ENCODE data around the gene CELF2.

CELF2 gene

DNA sequence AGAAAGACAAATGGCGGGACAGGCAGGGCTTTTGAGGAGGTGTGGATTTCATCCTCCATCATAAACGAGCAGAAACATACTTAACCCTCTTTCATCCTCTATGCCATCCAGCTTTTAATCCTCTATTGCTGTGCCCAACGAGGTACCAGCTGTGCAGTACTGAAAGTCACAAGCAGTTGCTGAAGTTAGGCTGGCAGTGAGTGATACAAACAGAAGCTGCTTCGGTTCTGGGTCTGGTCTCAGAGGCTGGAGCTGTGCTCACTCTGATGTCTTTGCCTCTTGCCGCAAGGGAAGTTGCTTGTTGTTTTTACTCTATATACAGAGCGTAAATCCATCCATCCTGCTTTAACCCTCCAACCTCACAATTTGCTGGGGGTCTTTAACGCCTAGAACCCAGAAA, 235.2 kb downstream of the CELF2 start:
- no peaks in the 10 kb centered on the region for H3K27me3 ChIP-seq (ENCODE audit: control insufficient read depth in 5 of 5, insufficient read depth in 4 of 5, low read length in 5 of 5)
- H3K36me3 ChIP-seq (ENCODE audit: control insufficient read depth in 5 of 5, insufficient read depth in 5 of 5, low read length in 5 of 5), result peaks cover 6 to 43% (median 30%) of the 10 kb centered on the region in 5 donors
- no peak overlapping the region for H3K9ac ChIP-seq (ENCODE audit: low read length in 5 of 5)
- H3K27ac ChIP-seq (ENCODE audit: low read depth, low read length), result no peak overlapping the region
- H3K9me3 ChIP-seq (ENCODE audit: control insufficient read depth in 5 of 5, low read length in 5 of 5), result no peaks in the 10 kb centered on the region
- peaks cover 4 to 21% (median 15%) of the 10 kb centered on the region in 5 donors for H3K4me1 ChIP-seq (ENCODE audit: control insufficient read depth in 5 of 5, insufficient read depth in 5 of 5, low read length in 5 of 5)
- no peak overlapping the region for H3K4me3 ChIP-seq (ENCODE audit: low read depth in 1 of 5, low read length in 5 of 5)

DNA sequence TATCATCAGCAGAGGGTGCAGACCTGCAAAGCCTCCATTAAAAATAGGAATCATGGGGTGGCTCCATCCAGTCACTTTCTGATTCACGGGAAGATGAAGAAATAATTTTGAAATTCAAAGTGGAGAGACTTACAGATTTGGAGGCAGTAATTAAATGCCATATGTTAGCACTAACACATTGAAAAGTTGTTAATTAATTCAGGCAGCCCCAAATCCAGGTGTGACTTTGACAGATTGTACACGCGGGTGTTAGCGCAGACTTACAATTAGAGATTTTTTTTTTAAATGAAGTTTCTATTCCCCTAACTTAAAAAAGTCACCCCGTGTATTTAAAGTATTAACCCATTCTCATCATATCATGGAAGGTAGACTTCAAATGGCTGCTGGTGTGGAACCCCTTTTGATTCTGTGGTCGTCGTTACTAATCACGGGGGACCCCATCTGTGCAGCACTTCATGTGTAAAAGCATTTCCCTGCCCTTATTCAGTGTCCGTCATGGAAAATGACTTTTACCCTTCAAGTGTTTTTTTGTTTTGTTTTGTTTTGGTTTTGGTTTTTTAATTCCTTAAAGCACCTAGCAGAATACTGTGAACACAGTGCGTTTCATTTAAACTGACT, 235.8 kb downstream of the CELF2 start:
- Histone ChIP-seq H3K36me3 (ENCODE audit: control insufficient read depth in 5 of 5, insufficient read depth in 5 of 5, low read length in 5 of 5) (peaks cover 11 to 50% (median 36%) of the 10 kb centered on the region in 5 donors), H3K9ac (ENCODE audit: low read length in 5 of 5) (no peak overlapping the region), H3K27me3 (ENCODE audit: control insufficient read depth in 5 of 5, insufficient read depth in 4 of 5, low read length in 5 of 5) (no peaks in the 10 kb centered on the region), H3K4me3 (ENCODE audit: low read depth in 1 of 5, low read length in 5 of 5) (no peak overlapping the region), H3K4me1 (ENCODE audit: control insufficient read depth in 5 of 5, insufficient read depth in 5 of 5, low read length in 5 of 5) (peaks cover 4 to 21% (median 15%) of the 10 kb centered on the region in 5 donors), H3K9me3 (ENCODE audit: control insufficient read depth in 5 of 5, low read length in 5 of 5) (no peaks in the 10 kb centered on the region), H3K27ac (ENCODE audit: low read depth, low read length) (no peak overlapping the region)

DNA sequence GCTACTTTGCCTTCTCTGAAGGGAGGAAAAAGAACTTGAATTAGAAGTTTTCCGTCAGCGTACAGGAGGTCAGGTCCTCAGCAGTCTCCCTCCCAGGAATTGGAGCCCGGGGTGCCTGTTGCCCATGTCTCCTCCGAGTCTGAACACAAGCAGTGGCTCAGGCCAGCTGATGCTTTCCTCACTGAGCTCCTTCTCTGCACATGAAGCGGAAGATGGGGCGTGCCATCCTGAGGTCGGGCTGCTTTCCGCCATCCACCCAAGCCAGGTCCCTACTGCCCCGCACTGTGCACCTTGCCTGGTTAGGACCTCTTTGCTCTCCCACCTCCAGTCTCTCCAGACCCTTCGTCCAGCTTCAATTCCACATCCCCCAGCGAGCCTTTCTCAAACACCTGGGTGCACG, 237.5 kb downstream of the CELF2 start:
- Histone ChIP-seq H3K27me3 (ENCODE audit: control insufficient read depth in 5 of 5, insufficient read depth in 4 of 5, low read length in 5 of 5) (no peaks in the 10 kb centered on the region), H3K9me3 (ENCODE audit: control insufficient read depth in 5 of 5, low read length in 5 of 5) (no peaks in the 10 kb centered on the region), H3K27ac (ENCODE audit: low read depth, low read length) (no peak overlapping the region), H3K9ac (ENCODE audit: low read length in 5 of 5) (no peak overlapping the region), H3K4me3 (ENCODE audit: low read depth in 1 of 5, low read length in 5 of 5) (no peak overlapping the region), H3K4me1 (ENCODE audit: control insufficient read depth in 5 of 5, insufficient read depth in 5 of 5, low read length in 5 of 5) (peaks cover 2 to 19% (median 10%) of the 10 kb centered on the region in 5 donors), H3K36me3 (ENCODE audit: control insufficient read depth in 5 of 5, insufficient read depth in 5 of 5, low read length in 5 of 5) (peaks cover 16 to 66% (median 52%) of the 10 kb centered on the region in 5 donors)

DNA sequence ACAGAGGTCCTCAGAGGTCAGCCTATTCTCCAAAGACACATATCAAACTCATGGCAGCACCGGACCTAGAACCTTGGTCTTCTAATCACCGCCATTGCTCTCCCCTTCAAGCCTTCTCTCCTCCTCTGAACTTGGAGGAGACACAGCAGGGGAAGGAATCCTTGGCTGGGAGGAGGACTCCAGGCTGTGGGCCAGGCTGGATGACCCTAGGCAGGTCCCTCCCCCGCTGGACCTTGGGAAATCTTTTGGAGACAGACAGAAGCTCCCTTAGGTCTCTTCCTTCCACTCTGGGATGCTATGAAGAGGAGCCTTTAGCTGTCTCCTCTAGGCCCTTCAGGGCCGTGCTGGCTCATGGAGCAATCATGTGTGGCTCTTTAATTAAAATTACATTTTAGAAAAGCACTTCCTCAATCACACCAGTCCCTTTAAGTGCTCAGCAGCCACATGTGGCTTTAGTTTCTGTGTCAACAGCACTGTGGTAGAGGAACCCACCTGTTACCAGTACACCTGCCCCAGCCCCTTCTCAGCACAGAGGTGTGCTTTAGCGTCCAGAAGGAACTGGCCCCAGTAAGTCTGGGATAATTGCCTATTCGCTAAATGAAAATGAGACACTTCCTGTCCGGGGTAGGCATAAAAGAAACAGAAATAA, 238.2 kb downstream of the CELF2 start:
- Histone ChIP-seq H3K9ac (ENCODE audit: low read length in 5 of 5) (peak overlapping the region in 1 of 5 donors; percentile 10), H3K27ac (ENCODE audit: low read depth, low read length) (no peak overlapping the region), H3K27me3 (ENCODE audit: control insufficient read depth in 5 of 5, insufficient read depth in 4 of 5, low read length in 5 of 5) (no peaks in the 10 kb centered on the region), H3K36me3 (ENCODE audit: control insufficient read depth in 5 of 5, insufficient read depth in 5 of 5, low read length in 5 of 5) (peaks cover 16 to 66% (median 50%) of the 10 kb centered on the region in 5 donors), H3K4me1 (ENCODE audit: control insufficient read depth in 5 of 5, insufficient read depth in 5 of 5, low read length in 5 of 5) (peaks cover 2 to 19% (median 10%) of the 10 kb centered on the region in 5 donors), H3K4me3 (ENCODE audit: low read depth in 1 of 5, low read length in 5 of 5) (no peak overlapping the region), H3K9me3 (ENCODE audit: control insufficient read depth in 5 of 5, low read length in 5 of 5) (no peaks in the 10 kb centered on the region)

- no peak overlapping the region for H3K9ac ChIP-seq (ENCODE audit: low read length in 5 of 5)
- H3K27me3 ChIP-seq (ENCODE audit: control insufficient read depth in 5 of 5, insufficient read depth in 4 of 5, low read length in 5 of 5), result no peaks in the 10 kb centered on the region
- H3K27ac ChIP-seq (ENCODE audit: low read depth, low read length), result no peak overlapping the region
- H3K36me3 ChIP-seq (ENCODE audit: control insufficient read depth in 5 of 5, insufficient read depth in 5 of 5, low read length in 5 of 5), result peaks cover 16 to 68% (median 54%) of the 10 kb centered on the region in 5 donors
- H3K9me3 ChIP-seq (ENCODE audit: control insufficient read depth in 5 of 5, low read length in 5 of 5), result no peaks in the 10 kb centered on the region
- no peak overlapping the region for H3K4me3 ChIP-seq (ENCODE audit: low read depth in 1 of 5, low read length in 5 of 5)
- H3K4me1 ChIP-seq (ENCODE audit: control insufficient read depth in 5 of 5, insufficient read depth in 5 of 5, low read length in 5 of 5), result peaks cover 2 to 19% (median 10%) of the 10 kb centered on the region in 5 donors
These were observed 239.2 kb downstream of the CELF2 start for GRCh38 chr10:11256896-11257295.

DNA sequence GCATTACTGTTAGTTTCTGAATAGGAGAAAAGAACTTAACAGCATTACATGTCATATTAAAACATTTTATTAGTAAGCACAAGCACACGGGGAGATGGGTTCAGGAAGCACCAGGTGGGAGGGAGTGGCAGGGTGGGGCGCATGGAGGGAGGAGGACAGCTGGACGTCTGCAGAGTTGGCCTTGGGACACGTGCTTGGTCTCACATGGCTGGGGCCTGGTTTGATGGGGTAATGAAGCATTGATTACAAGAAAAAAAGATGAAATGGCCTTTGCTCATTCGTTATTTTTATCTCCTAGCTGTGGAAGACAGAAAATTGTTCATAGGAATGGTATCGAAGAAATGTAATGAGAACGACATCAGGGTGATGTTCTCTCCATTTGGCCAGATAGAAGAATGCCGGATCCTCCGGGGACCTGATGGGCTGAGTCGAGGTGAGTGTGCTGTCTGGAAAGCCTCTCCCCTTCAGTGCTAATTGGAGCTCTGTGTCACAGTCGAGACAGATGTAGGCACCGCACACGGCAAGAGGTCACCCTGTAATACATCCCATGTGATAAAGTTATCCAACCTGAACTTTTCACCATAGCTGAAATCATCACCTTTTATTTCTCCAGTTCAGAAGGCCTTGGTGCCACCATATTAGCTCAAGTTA, 239.9 kb downstream of the CELF2 start:
- H3K36me3 ChIP-seq (ENCODE audit: control insufficient read depth in 5 of 5, insufficient read depth in 5 of 5, low read length in 5 of 5), result peaks cover 15 to 68% (median 53%) of the 10 kb centered on the region in 5 donors
- H3K9me3 ChIP-seq (ENCODE audit: control insufficient read depth in 5 of 5, low read length in 5 of 5), result no peaks in the 10 kb centered on the region
- H3K9ac ChIP-seq (ENCODE audit: low read length in 5 of 5), result no peak overlapping the region
- no peak overlapping the region for H3K27ac ChIP-seq (ENCODE audit: low read depth, low read length)
- H3K4me1 ChIP-seq (ENCODE audit: control insufficient read depth in 5 of 5, insufficient read depth in 5 of 5, low read length in 5 of 5), result peaks cover 2 to 19% (median 10%) of the 10 kb centered on the region in 5 donors
- no peaks in the 10 kb centered on the region for H3K27me3 ChIP-seq (ENCODE audit: control insufficient read depth in 5 of 5, insufficient read depth in 4 of 5, low read length in 5 of 5)
- no peak overlapping the region for H3K4me3 ChIP-seq (ENCODE audit: low read depth in 1 of 5, low read length in 5 of 5)

- Histone ChIP-seq H3K27me3 (ENCODE audit: control insufficient read depth in 5 of 5, insufficient read depth in 4 of 5, low read length in 5 of 5) (no peaks in the 10 kb centered on the region), H3K4me3 (ENCODE audit: low read depth in 1 of 5, low read length in 5 of 5) (no peak overlapping the region), H3K27ac (ENCODE audit: low read depth, low read length) (no peak overlapping the region), H3K9me3 (ENCODE audit: control insufficient read depth in 5 of 5, low read length in 5 of 5) (no peaks in the 10 kb centered on the region), H3K4me1 (ENCODE audit: control insufficient read depth in 5 of 5, insufficient read depth in 5 of 5, low read length in 5 of 5) (peaks cover 2 to 23% (median 10%) of the 10 kb centered on the region in 5 donors), H3K36me3 (ENCODE audit: control insufficient read depth in 5 of 5, insufficient read depth in 5 of 5, low read length in 5 of 5) (peaks cover 22 to 67% (median 52%) of the 10 kb centered on the region in 5 donors), H3K9ac (ENCODE audit: low read length in 5 of 5) (no peak overlapping the region)
These were observed 242.5 kb downstream of the CELF2 start for GRCh38 chr10:11260170-11260569.

DNA sequence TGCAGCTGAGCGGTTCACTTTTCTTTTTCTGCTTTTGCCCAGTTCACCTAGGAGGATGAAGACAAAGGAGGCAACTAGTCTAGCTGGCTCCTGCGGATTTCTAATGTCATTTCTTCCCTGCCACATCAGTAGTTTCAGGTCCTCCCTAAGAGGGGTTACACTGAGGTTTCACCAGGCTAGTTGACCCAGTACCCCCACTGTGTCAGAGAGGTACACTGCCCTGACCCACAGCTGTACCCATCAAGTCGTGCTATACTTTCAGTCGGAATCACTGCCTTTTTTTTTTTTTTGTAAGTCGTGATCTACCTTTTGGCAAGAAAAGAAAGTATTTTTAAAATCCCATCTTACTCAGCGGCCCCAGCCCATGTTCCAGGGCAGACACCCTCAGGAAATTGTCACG, 243.5 kb downstream of the CELF2 start:
- no peaks in the 10 kb centered on the region for H3K9me3 ChIP-seq (ENCODE audit: control insufficient read depth in 5 of 5, low read length in 5 of 5)
- H3K9ac ChIP-seq (ENCODE audit: low read length in 5 of 5), result no peak overlapping the region
- H3K36me3 ChIP-seq (ENCODE audit: control insufficient read depth in 5 of 5, insufficient read depth in 5 of 5, low read length in 5 of 5), result peaks cover 22 to 58% (median 47%) of the 10 kb centered on the region in 5 donors
- H3K4me1 ChIP-seq (ENCODE audit: control insufficient read depth in 5 of 5, insufficient read depth in 5 of 5, low read length in 5 of 5), result peaks cover 0 to 16% (median 3%) of the 10 kb centered on the region in 5 donors
- H3K27me3 ChIP-seq (ENCODE audit: control insufficient read depth in 5 of 5, insufficient read depth in 4 of 5, low read length in 5 of 5), result no peaks in the 10 kb centered on the region
- H3K4me3 ChIP-seq (ENCODE audit: low read depth in 1 of 5, low read length in 5 of 5), result no peak overlapping the region
- H3K27ac ChIP-seq (ENCODE audit: low read depth, low read length), result no peak overlapping the region

- no peaks in the 10 kb centered on the region for H3K9me3 ChIP-seq (ENCODE audit: control insufficient read depth in 5 of 5, low read length in 5 of 5)
- H3K4me1 ChIP-seq (ENCODE audit: control insufficient read depth in 5 of 5, insufficient read depth in 5 of 5, low read length in 5 of 5), result peaks cover 0 to 14% (median 3%) of the 10 kb centered on the region in 5 donors
- H3K9ac ChIP-seq (ENCODE audit: low read length in 5 of 5), result no peak overlapping the region
- no peak overlapping the region for H3K27ac ChIP-seq (ENCODE audit: low read depth, low read length)
- H3K27me3 ChIP-seq (ENCODE audit: control insufficient read depth in 5 of 5, insufficient read depth in 4 of 5, low read length in 5 of 5), result no peaks in the 10 kb centered on the region
- H3K36me3 ChIP-seq (ENCODE audit: control insufficient read depth in 5 of 5, insufficient read depth in 5 of 5, low read length in 5 of 5), result peaks cover 25 to 62% (median 48%) of the 10 kb centered on the region in 5 donors
- H3K4me3 ChIP-seq (ENCODE audit: low read depth in 1 of 5, low read length in 5 of 5), result no peak overlapping the region
These were observed 244.2 kb downstream of the CELF2 start for GRCh38 chr10:11261687-11262493.

Measured in subcutaneous abdominal adipose tissue (tissue), 5 donors.